ENCODE measurements around the gene MAGEH1. TPM values are rescaled to one million over a fixed set of nuclear protein-coding genes. Genes with fewer than 3 reads are reported as not detected.

Gene MAGEH1
- total RNA-seq, 1 experiment from 2014 or later = 28.2 TPM

DNA sequence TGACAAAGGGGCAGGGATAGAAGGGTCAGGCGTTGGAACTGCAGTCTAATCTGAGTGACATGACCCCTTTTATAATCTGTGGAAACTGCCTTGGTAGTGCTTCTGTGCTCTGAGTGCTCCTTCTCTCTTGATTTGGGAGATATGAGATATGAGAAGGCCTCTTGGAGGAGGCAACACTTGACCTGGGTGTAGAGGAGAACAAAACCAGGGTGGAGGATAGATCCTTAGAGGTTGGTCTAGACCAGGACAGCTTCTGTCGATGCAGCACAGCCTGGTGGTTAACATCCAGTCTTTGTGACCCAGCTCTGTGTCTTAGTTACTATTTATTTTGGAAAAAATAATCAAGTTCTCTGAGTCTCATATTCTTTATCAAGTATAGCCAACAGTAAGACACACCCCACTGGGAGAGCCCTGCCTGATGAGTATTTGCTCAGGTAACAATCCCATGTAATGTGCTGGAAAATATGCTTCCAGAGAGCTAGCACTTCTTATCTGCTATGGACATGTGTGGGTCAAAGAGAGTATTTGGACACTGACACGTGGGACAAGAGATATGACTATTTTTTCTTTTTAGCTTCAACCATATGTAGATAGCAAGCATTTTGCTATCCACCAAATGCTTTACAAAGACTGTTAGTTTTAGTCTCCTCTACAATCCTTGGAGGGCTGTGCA, 28.6 kb downstream of the MAGEH1 start:
- Histone ChIP-seq H3K4me1 (replicated peaks) (no peaks in the 10 kb centered on the region), H3K27me3 (replicated peaks) (no peaks in the 10 kb centered on the region), H3K36me3 (no peaks in the 10 kb centered on the region), H3K9me3 (replicated peaks) (no peaks in the 10 kb centered on the region), H3K4me3 (no peak overlapping the region), H3K27ac (no peak overlapping the region)
- DNase-seq (ENCODE audit: low read depth in 1 of 2, low spot score in 2 of 2) = no peak

DNA sequence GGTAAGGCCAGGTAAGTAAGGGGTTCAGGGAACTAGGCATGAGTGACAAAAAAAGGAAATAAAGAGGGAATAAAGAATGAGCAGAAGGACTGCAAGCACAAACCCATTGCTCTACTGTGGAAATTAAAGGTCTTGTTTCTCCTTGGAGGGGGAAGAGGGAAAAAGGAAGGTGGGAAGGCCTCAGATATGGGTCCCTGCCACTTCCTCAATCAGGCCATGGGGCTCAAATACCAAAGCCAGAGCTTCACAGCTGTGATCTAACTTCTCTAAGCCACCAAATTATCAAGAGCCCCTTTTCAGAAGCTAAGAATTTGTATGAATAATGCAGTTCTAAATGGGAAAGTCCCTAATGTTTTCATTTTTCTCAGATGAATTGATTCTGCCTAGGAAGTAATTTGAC, 33.0 kb downstream of the MAGEH1 start:
- no peaks in the 10 kb centered on the region for H3K27me3 ChIP-seq (replicated peaks)
- peaks cover 3% of the 10 kb centered on the region; the same call in 1 of the 2 replicates for H3K4me1 ChIP-seq (replicated peaks)
- no peak overlapping the region for H3K4me3 ChIP-seq
- no peaks in the 10 kb centered on the region for H3K9me3 ChIP-seq (replicated peaks)
- no peaks in the 10 kb centered on the region for H3K36me3 ChIP-seq
- no peak overlapping the region for H3K27ac ChIP-seq
- no peak for DNase-seq (ENCODE audit: low read depth in 1 of 2, low spot score in 2 of 2)

DNA sequence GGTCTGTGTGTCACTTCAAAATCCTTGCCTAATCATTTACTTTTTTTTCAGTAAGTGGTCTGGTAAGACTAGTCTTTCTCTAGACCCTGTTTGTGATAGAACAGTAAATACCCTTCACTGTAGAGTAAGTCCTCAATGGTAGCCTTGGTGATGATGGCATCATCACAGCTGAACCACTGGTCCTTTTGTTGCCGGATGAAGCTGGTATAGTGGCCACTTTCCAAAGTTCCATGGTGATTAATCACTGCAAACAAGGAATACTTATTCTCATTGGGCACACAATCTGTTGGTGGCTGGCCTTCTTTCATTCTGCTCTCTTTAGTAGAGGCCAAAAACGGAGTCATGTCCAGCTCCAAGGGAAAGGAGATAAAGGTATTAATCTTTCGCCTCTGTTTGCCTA, 34.8 kb downstream of the MAGEH1 start:
- H3K4me1 ChIP-seq (replicated peaks) = peaks cover 3% of the 10 kb centered on the region; the same call in 1 of the 2 replicates
- H3K9me3 ChIP-seq (replicated peaks) = no peaks in the 10 kb centered on the region
- DNase-seq (ENCODE audit: low read depth in 1 of 2, low spot score in 2 of 2) = peak in 1 of 2 experiments; percentile 0
- H3K4me3 ChIP-seq = no peak overlapping the region
- H3K36me3 ChIP-seq = no peaks in the 10 kb centered on the region
- no peaks in the 10 kb centered on the region for H3K27me3 ChIP-seq (replicated peaks)
- H3K27ac ChIP-seq = no peak overlapping the region

DNA sequence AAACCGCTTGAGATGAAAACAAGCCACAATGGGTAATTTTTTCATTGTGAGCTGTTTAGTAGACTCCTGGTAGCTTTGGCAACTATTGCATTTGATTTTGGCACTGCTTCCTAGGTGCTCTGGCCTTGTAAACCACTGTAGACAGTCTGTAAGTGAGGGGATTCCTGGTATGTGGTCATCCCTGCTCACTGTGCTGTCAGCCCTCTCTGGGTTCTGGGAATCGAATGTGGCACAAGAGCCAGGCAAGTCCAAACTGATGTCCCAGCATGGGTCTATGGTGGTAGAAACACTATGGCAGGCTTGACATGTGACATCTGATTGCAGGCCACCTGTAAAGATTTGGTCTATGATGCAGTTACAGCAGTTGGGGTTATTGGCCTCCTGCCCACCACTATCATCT, 35.2 kb downstream of the MAGEH1 start:
- no peak overlapping the region for H3K27ac ChIP-seq
- DNase-seq (ENCODE audit: low read depth in 1 of 2, low spot score in 2 of 2) = no peak
- no peaks in the 10 kb centered on the region for H3K36me3 ChIP-seq
- H3K4me3 ChIP-seq = no peak overlapping the region
- H3K9me3 ChIP-seq (replicated peaks) = no peaks in the 10 kb centered on the region
- no peaks in the 10 kb centered on the region for H3K27me3 ChIP-seq (replicated peaks)
- H3K4me1 ChIP-seq (replicated peaks) = peaks cover 3% of the 10 kb centered on the region; the same call in 1 of the 2 replicates

DNA sequence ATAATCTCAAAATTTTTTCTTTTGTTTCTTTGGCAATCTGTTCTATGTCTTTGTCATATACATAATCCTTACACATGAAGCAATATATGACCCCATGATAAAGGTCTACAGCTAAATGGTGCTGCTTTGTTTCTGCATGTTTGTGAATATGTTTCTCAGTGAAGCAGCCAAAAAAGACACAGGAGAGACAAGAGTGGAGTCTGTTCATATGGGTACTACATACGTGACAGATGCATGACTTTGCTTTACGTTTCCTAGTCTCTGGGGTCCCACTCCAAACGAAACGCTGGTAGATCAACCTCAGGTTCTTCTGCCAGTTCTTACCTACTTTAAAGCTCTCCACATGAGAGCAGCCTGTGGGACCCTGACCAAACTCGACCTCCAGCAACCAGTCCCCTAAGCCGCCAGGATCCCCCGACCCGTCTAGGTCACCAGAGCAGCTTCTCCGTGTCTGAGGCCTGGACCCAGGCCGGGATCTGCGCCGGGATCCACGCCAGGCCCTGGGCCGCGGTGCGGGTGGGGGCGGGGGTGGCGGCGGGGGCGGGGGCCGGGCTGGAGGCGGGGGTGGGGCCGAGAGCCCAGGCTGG, 36.2 kb downstream of the MAGEH1 start:
- DNase-seq (ENCODE audit: low read depth in 1 of 2, low spot score in 2 of 2) = peak in 1 of 2 experiments; percentile 4
- peak overlapping the region; percentile 56 for H3K4me3 ChIP-seq
- H3K27ac ChIP-seq = peak overlapping the region; percentile 85; the same call in 1 of the 2 replicates
- no peaks in the 10 kb centered on the region for H3K27me3 ChIP-seq (replicated peaks)
- no peaks in the 10 kb centered on the region for H3K36me3 ChIP-seq
- no peaks in the 10 kb centered on the region for H3K9me3 ChIP-seq (replicated peaks)
- peaks cover 3% of the 10 kb centered on the region; the same call in 1 of the 2 replicates for H3K4me1 ChIP-seq (replicated peaks)

DNA sequence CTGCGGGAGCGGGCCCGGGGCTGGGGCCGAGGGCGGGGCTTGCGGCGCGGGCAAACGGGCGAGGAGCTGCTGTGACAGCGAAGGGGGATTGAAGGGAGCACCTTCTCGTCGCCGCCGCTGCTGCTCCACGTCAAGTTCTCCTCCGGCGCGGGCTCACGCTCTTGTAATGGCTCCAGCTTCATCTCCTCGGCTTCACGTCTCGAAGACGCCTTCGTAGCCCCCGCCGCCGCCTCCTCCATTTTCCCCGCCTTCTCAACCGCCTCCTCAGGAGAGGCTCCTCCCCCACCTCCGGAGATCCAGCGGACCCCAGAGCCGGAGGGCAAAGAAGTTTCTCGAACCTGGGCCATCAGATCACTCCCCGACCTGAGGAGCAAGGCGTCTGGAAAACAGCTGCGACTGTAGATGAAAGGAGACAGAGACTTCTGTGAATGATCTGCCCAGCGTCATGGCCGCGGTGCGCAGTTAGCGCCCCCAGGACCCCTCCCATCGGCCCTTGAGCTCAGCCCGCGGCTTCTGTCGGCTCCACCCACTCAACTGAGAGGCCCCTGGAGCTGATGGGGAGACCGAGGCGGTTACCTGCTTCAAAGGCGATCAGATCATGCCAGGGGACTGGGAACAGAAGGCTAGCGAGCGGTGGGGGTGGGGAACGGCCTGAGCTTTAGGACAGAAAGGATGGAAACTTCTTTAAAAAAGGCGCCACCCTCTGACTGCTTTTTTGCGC, 36.8 kb downstream of the MAGEH1 start:
- H3K4me3 ChIP-seq = peak overlapping the region; percentile 56

DNA sequence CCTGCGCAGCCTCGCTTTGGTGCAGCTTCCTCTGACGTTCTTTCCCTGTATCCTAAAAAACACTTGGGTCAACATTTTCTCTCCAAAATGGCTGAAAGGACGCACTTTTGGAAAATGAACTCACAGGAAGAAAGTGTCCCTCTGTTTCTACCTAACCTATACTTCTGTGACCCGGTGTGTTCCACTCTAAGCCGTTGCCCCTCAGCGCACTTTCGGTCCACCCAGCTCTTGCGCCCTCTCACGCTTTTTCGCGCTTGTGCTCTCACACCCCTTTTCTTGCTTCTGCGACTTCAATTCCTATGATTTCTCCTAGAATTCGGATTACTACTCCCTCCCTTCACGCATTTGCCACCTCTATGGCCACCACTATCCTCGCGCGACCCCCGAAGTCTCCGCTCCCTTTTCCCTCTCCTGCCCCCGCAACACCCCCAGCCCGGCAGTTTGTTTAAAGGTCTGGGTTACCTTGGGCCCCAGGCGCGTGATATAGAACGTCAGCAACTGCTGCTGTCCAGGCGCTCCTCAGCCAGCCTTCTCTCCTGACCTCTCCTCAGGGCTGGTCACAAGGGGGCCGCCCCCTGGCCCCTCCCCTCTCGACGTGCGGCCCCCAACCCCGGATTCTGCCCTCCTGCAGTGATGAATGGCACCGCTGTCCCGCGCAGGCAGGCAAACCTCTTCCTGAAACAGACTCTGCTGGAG, 37.5 kb downstream of the MAGEH1 start, which contains the start of gene USP51:
USP51 (minus strand) TSS at position 535 of the 696 bp plus-strand sequence. CDS start 909 bp downstream, outside the sequence.
- H3K9me3 ChIP-seq (replicated peaks) = no peaks in the 10 kb centered on the region
- peak within 1 kb of the TSS; percentile 85 for H3K27ac ChIP-seq
- no peaks in the 10 kb centered on the region for H3K36me3 ChIP-seq
- H3K27me3 ChIP-seq (replicated peaks) = no peaks in the 10 kb centered on the region
- H3K4me3 ChIP-seq = peak within 1 kb of the TSS; percentile 56
- peaks cover 3% of the 10 kb centered on the region; the same call in 1 of the 2 replicates for H3K4me1 ChIP-seq (replicated peaks)
- DNase-seq (ENCODE audit: low read depth in 1 of 2, low spot score in 2 of 2) = no peak

More for the DNA sequence above, 36.8 kb downstream of the MAGEH1 start:
- Histone ChIP-seq H3K27ac (peak overlapping the region; percentile 85), H3K9me3 (replicated peaks) (no peaks in the 10 kb centered on the region), H3K36me3 (no peaks in the 10 kb centered on the region), H3K27me3 (replicated peaks) (no peaks in the 10 kb centered on the region), H3K4me1 (replicated peaks) (peaks cover 3% of the 10 kb centered on the region; the same call in 1 of the 2 replicates)
- peak; percentile 57 to 77 for DNase-seq (ENCODE audit: low read depth in 1 of 2, low spot score in 2 of 2)

DNA sequence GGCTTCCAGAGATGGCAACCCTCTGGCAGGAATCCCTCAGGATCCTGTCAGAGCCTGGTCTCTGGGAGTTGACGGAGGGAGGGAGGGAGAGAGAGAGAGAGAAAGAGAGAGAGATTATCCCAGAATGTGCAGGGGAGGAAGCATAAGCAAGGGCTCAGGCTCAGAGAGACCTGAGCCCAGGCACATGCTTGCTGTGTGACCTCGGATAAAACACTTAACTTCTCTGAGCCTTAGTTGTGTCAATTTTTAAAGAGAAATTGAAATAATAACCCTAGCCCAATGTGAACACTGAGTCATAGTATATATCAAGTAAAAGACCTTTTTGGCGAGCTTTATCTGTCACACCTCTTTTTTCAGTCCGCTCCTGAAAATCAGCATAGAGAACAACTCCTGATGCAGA, 38.2 kb downstream of the MAGEH1 start:
- H3K4me3 ChIP-seq = peak overlapping the region; percentile 56; the same call in 1 of the 2 replicates
- H3K27ac ChIP-seq = no peak overlapping the region
- H3K9me3 ChIP-seq (replicated peaks) = no peaks in the 10 kb centered on the region

DNA sequence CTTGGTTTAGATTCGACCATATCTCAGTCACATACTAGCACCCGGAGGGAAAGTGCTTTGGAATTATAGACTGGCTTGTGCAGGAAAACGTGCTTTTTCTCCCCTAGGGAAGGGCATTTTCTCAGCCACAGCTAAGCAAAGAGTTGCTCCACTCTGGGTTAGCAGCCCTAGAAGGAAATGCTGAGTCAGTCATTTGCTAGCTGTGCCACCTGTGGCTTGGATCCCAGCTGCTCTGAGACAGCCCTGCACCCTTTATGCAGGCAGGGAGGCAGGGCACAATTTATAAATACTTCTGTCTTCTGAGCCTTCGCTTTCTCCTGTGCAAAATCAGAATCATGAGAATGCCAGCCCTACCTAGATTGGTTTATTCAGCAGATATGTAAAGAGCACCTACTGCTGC, 39.0 kb downstream of the MAGEH1 start:
- no peak for DNase-seq (ENCODE audit: low read depth in 1 of 2, low spot score in 2 of 2)
- Histone ChIP-seq H3K36me3 (no peaks in the 10 kb centered on the region), H3K27me3 (replicated peaks) (no peaks in the 10 kb centered on the region), H3K27ac (no peak overlapping the region), H3K4me3 (no peak overlapping the region), H3K4me1 (replicated peaks) (peaks cover 3% of the 10 kb centered on the region; the same call in 1 of the 2 replicates), H3K9me3 (replicated peaks) (no peaks in the 10 kb centered on the region)

More for the DNA sequence above, 38.2 kb downstream of the MAGEH1 start:
- peaks cover 3% of the 10 kb centered on the region; the same call in 1 of the 2 replicates for H3K4me1 ChIP-seq (replicated peaks)
- no peaks in the 10 kb centered on the region for H3K36me3 ChIP-seq
- no peak for DNase-seq (ENCODE audit: low read depth in 1 of 2, low spot score in 2 of 2)
- no peaks in the 10 kb centered on the region for H3K27me3 ChIP-seq (replicated peaks)

Other genes with a start within 250 kb of the MAGEH1 start
- gene PAGE5, start 231.8 kb upstream of the MAGEH1 start, total RNA-seq (2014; rRNA removed; shearing (Covaris generic)) = not detected in 2 replicates
- not detected in 2 replicates for gene PAGE3, start 187.2 kb upstream of the MAGEH1 start, total RNA-seq (2014; rRNA removed; shearing (Covaris generic))
- 1.8 and 1.9 TPM in 2 replicates for gene USP51, start 37.7 kb downstream of the MAGEH1 start, total RNA-seq (2014; rRNA removed; shearing (Covaris generic))
- gene FOXR2, start 171.3 kb downstream of the MAGEH1 start, total RNA-seq (2014; rRNA removed; shearing (Covaris generic)) = not detected in 2 replicates